HG03558 (cell line): ENCODE results near the gene PGA3.
"Not testable (repeated sequence)": the region's sequence is repeated elsewhere in the genome, so short reads cannot be mapped to it uniquely, and the experiment has no call there.

ENCODE experiments used
- ATAC-seq: cut with Tn5 transposase; IDR thresholded peaks from one replicate; pipeline ENCODE4 v1.9.1; 2021; ENCODE audit warnings: moderate number of reproducible peaks; ENCODE audit not compliant: unreplicated experiment; ENCODE audit errors: extremely low read depth

PGA3 gene

GRCh38 chr11:61202950-61203746, at the start of gene PGA3:
PGA3 (plus strand) TSS chr11:61203515; CDS start chr11:61203565, 50 bp downstream.
- not testable (repeated sequence) for ATAC-seq

GRCh38 chr11:61153593-61154095, 49.7 kb upstream of the PGA3 start:
- ATAC-seq, result no peak

- ATAC-seq, result no peak
Measured at GRCh38 chr11:61154528-61154927, 48.8 kb upstream of the PGA3 start.

DNA sequence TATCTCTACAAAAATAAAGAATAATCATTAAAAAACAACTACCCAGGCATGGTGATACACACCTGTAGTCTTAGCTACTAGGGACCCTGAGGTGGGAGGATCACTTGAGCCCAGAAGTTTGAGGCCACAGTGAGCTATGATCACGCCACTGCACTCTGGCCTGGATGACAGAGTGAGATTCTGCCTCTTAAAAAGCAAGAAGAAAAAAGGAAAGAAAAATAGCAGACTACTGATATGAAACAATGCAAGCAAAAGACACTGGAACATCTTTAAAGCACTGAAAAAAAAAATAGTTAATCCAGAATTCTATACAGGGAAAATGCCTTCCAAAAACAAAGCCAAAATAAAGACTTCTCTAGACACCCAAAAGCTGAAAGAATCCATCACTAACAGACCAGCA, 48.0 kb upstream of the PGA3 start:
- ATAC-seq, result no peak

GRCh38 chr11:61155741-61156140, 47.6 kb upstream of the PGA3 start:
- no peak for ATAC-seq

DNA sequence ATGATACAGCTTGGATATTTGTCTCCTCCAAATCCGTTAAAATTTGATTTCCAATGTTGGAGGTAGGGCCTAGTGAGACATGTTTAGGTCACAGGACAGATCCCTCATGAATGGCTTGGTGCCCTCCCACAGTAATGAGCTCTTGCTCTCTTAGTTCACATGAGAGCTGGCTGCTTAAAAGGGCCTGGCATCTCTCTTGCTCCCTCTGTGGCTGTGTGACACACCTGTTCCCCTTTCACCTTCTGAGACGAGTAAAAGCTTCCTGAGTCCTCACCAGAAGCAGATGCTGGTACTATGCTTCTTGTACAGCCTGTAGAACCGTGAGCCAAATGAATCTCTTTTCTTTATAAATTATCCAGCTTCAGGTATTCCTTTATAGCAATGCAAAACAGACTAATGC, 45.6 kb upstream of the PGA3 start:
- no peak for ATAC-seq

DNA sequence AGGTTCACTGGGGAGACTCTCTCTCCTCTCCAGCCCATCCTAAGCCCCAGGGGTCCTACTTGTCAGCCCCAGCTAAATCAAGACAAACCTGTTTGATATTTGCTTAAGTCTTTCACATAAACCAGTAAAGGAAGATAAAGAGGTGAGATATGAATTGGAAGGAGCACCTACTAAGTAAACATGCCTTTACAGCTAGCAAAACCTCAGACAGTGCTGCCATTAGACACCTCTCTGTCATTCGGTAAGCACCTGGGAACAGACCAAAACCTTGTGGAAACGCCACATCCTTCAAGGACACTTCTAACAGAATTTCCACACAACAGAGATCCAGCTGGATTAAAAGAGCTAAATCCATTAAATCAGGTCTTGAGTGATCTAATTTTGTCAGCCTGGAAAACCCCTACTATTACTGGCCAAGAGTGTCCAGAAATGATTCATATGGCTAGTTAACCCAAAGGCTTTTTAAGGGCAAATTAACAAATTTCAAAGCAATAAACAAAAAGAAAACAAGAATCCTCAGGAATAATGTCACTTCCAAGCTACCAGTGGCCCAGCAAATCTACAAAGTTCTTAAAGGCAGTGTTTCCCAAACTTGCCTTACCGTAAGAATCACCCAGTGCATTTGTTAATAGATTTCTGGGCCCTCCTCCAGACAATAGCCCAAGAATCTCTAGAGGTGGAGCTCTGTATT, 44.5 kb upstream of the PGA3 start:
- ATAC-seq, result no peak

DNA sequence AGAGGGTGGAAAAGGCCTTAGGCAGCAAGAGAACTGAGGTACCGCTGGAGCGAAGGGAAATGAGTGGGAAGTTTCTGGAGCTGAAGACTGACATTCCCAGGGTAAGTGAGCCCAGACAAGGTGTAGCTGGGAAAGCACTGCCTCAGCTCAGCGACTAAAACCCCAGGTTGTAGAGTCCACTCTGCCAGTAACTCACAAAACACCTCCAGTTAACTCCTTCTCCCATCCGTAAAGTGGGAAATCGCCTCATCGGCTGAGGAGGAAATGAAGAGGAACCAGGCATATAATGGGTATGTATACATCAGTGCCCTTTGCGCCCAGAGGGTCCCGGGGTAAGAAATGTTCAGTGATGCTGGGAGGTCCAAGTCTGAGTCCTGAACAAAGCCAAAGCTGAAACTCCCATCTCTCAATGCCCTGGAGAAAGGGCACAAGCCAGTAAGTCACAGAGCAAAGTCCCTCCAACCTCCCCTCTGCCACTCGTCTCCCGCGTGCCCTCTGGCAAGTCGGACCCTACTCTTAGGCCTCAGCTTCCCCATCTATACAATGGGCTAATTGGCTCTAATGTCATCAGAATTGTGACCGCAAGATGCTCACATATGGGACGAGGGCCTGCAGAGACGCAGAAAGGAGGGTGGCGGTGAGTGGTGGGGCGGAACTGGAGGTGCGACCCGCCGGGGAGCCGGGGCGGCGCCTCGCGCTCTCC, 42.7 kb upstream of the PGA3 start:
- no peak for ATAC-seq

DNA sequence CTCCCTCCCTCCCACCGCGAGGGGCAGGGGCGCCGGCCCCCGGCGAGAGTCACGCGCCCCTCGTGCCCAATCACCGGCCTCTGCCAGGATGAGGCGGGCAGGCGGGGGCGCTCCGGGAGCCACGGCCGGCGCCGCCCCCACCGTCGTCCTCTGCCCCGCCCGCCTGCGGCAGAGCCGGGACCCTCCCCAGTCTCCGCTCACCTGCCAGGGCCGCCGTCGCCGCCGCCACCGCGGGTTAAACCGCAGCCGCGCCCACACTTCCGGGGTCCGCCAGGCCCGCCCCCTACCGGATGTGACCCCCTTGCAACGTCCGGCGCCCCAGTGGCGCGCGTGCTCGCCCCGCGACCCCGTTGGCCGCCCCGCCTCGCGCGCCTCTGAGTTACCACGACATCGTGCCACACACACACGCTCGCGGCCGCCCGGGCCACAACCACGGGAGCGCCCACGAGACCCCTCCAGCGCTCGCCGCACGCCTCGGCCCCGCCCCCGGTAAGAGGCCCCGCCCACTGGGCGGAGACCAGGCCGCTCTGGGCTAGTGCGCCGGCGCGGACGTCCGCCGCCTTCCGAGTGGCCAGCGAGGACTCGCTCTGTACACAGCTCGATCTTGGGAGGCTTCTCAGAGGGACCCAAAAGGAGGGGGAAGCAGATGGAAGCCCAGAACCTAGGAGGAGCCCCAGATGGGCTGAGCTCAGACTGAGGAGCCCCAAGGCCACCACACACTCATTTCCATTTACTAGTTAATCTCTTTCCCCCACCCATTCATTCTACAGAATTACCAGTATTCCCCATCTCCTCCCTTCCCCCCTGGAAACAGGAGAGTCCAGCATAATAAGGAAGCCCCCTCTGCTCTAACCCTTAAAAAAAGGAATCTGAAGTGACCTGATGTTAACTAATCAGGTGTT, 41.9 kb upstream of the PGA3 start, which contains the start of gene VPS37C:
Gene VPS37C, minus strand, starts transcription at position 237 of the 902 bp plus-strand sequence. CDS start 22,597 bp downstream, outside the sequence.
- peak; percentile 39 for ATAC-seq

DNA sequence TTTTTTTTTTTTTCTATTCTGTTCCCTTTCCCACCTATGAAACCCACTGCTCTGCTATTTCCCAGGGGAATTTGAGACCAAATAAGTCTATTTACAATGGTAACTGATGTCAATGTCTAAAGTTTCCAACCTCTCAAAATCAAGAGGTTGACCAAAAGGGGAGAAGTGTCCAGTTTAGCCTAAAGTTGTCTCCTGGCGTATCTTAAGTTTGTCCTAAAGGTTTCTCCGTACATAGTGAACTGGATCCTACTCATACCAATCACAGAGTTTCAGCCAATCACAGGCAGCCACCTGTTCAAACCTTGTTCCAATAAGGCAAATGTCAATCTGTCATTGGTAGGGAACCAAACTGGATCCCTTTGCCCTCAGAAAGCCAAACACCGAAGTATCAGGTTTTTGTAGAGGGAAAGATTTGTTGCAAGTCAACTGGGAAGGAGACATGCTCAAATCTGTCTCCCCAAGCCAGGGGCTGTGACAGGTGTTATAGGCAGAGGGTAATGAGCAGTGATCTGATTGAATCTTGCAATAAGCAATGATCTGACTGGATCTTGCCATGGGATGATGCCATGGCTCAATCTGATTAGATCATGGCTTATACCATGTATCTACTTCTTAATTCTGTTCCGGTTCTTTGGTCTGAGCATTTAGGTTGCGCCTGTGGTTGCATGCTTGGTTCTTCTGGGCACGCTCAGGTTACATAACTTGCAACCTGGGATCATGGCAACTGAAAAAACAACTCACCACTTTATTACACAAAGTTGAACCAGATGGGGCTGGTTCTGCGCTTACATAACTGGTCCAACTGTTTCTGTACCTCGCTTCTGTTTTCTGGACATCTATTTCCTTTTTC, 41.0 kb upstream of the PGA3 start:
- ATAC-seq, result no peak

GRCh38 chr11:61163021-61163420, 40.3 kb upstream of the PGA3 start:
- no peak for ATAC-seq

DNA sequence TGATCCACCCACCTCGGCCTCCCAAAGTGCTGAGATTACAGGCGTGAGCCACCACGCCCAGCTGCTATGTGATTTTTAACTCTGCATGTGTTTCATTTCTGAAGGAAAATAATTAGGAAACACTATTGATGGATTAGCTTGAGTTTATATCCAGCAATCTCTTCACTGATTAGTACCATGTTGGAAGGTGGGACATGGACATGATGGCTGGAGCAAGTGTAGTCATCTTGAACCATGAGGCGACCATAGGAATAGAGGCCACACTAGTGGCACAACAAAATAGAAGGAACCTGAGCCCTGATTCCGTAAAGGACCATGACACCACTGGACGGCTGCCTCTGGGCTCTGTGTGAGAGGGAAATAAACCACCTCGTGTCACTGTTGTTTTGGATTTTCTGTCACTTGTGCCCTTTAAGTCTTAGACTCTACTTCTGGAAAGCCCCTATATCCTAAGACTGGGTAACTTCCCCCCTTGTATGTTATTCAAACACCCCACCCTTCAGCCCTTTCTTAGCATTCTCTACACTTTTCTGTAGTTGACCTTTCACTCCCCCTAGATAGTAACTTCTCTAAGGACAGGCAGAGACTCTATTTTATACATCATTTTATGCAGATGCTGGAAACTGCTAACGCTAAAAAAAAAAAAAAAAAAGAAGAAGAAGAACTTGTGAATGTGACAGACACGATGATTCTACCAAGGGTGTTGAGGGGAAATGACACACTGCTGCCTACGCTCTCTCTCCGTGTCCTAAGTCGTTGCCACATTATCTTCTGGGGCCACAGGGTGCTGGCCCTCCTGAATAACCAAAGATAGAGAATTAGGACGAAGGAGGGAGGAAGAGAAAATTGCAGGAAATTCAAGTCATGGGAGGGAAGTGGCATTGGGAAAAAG, 39.4 kb upstream of the PGA3 start:
- ATAC-seq, result no peak

DNA sequence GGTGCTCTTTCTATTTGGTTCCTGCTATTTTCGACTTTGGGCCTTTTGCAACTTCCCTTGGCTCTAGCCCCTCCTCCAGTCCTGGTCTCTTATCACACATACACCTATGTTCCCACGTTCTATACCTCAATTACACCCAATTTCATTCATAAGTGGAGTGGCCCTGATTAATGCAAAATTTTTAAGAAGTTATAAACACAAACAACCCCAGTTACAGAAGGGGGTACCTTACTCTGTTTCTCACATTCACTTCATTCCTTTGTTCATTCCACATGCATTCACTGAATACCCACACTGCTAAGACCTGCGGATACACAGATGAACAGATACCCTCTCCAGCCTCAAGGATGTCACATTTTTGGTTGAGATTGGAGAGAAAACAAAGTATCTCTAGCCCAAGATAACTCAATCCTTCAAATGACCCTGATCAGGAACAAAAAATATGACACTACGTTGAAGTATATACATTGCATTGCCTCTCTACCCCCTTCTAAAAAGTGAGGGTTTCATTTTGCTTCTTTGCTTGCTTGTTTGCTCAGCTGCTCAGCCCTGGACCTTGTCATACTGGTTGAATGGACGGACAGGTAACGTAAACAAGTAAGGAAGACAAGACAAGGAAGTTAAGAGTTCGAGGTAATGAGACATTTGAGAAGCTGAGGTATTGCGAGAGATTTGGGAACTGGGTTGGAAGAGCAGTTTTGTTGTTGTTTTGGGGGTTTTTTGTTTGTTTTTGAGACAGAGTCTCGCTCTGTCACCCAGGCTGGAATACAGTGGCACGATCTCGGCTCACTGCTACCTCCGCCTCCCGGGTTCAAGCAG, 38.5 kb upstream of the PGA3 start:
- ATAC-seq, result no peak

DNA sequence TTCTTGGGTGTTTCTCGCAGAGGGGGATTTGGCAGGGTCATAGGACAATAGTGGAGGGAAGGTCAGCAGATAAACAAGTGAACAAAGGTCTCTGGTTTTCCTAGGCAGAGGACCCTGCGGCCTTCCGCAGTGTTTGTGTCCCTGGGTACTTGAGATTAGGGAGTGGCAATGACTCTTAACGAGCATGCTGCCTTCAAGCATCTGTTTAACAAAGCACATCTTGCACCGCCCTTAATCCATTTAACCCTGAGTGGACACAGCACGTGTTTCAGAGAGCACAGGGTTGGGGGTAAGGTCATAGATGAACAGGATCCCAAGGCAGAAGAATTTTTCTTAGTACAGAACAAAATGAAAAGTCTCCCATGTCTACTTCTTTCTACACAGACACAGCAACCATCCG, 37.5 kb upstream of the PGA3 start:
- ATAC-seq, result not testable (repeated sequence)

GRCh38 chr11:61166331-61166730, 37.0 kb upstream of the PGA3 start:
- not testable (repeated sequence) for ATAC-seq

DNA sequence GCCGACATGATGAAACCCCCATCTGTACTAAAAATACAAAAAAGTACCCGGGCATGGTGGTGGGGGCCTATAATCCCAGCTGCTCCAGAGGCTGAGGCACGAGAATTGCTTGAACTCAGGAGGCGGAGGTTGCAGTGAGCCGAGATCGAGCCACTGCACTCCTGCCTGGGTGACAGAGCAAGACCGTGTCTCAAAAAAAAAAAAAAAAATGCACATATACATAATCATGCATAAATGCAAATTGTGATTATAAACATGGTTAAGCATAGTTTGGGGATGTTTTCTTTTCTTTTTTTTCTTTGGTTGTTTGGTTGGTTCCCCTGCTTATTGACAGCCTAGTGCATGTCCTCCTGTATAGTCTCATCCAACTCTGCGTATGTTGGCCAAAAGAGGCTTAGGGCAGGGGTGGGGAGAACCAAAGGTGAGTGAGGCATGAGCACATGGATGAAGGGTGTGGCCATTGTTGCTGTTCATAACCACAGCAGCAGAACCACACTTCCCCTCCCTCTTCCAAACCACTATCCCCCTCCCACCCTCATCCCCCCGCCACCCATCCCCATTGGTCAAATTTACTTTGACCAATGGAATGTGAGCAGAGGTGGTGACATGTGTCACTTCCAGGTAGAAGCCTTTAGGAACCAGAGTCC, 35.1 kb upstream of the PGA3 start:
- no peak for ATAC-seq

GRCh38 chr11:61168800-61169199, 34.5 kb upstream of the PGA3 start:
- no peak for ATAC-seq
